GM18858 (cell line): ENCODE data around the gene COX8C.
"Not testable (repeated sequence)": the region's sequence is repeated elsewhere in the genome, so short reads cannot be mapped to it uniquely, and the experiment has no call there.

ENCODE experiments used
- ATAC-seq: cut with Tn5 transposase; IDR thresholded peaks from one replicate; pipeline ENCODE4 v1.9.1; 2021; ENCODE audit not compliant: unreplicated experiment

The COX8C gene

DNA sequence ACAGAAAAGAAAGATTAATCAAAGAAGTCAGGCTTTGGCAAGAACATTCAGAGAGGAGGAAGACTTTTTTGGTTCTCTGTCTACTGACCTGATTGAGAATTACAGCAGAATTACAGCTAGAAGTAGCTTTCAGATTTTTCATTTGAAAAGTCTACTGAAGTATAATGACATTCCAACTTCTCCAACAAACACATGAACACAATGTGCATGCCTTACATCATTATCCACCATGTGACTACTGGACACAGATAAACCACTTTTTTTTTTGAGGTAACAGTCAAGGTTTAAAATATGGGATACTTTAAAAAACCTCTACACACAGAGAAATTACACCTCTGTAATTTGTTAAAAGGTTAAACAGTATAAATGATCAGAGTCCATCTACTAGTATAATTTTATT is 26.5 kb upstream of the COX8C start:
- no peak for ATAC-seq

DNA sequence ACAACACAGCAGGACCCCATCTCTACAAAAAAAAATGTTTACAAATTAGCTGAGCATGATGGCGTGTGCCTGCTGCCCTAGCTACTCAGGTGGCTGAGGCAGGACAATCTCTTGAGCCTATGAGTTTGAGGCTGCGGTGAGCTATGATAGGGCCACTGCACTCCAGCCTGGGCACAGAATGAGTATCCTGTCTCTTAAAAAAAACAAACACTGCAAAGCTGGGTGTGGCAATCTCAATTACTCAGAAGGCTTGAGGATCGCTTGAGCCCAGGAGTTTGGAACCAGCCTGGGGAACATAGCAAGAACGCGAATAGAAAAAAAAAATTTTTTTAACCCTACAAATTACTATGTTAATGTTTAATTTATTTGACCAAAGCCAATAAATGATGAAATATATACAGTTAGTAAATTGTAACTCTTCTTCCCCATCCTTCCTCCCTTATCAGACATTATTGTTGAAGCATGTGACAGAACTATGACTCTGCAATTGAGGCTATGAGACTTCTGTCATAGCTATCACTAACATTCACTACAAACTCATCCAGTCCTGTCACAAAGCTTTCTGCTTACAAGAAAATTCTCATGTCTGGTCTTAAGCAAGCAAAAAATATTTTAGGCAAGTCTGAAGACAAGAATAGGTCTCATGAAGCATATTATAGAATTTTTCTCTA is 23.9 kb upstream of the COX8C start:
- no peak for ATAC-seq

DNA sequence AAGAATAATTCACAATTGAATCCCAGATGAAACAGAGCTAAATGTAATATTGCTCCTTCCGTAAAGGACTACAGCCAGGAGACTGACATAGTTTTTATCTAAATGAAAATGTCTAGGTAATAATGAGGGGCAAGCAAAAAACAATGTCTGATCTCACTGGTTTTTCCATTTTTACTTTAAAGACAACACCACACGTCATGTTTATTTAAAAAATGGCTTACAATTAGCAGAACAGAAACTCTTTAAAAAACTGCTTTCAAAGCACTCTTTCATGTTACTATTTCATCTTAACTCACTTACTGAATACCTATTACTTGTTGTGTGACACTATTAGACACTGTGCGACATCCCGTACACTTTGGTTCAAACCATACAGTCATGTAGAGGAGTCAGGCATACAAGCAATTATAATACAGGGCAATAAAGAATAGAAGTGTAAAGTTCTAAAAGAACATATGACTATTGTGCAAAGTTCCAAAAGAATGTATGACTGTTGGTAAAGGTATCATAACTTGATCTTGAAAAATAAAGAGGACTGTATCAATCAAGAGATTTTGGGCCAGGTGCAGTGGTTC is 23.3 kb upstream of the COX8C start:
- ATAC-seq, result no peak

DNA sequence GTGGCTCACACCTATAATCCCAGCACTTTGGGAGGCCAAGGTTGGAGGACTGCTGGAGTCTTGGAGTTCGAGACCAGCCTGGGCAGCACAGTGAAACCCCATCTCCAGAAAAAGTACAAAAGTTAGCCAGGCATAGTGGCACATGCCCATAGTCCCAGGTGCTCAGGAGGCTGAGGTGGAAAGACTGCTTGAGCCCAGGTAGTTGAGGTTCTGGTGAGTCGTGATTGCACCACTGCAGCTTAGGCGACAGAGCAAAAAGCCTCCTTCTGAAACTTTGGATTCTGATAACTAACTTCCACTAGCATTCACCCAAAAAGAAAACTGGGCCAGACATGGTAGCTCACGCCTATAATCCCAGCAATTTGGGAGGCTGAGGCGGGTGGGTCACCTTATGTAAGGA is 20.8 kb upstream of the COX8C start:
- no peak for ATAC-seq

DNA sequence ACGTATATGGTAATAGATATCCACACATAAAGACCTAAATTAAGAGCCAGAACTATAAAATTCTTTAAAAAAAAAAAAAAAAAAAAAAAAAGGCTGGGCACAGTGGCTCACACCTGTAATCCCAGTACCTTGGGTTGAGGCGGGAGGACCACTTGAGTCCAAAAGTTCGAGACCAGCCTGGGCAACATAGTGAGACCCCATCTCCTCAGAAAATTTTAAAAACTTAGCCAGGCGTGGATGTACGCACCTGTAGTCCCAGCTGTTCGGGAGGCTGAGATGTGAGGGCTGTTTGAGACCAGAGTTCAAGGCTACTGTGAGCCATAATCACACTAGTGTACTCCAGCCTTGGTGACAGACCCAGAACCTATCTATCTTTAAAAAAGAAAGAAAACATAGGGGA is 18.4 kb upstream of the COX8C start:
- ATAC-seq, result no peak

DNA sequence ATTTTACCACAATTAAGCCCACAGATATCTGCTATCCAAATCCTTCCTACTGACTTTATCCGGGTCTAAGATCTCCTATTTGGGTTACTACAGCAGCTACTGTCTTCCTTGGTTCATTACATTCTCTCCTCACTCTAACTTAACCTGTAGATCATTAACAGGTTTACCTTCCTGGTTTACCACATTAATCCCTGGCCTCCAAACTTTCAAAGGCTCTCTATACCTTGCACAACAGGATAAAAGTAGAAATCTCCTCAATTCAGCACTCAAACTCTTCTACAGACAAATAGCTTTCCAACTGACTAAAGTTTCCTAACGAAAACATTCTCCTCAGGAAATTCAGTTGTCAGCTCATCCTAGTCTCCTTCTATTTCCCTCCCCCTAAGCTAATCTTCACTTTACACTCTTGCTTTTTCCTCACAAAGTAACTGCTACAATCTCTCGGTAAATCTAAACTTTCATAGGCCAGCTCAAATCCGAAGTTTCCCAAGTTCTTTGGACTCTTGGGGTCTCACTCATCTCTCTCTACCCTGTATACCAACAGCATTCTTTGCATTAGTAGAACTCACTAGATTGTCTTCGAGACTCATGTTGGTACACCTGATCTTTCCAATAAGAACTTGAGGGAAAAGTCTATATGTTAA is 16.9 kb upstream of the COX8C start:
- no peak for ATAC-seq

DNA sequence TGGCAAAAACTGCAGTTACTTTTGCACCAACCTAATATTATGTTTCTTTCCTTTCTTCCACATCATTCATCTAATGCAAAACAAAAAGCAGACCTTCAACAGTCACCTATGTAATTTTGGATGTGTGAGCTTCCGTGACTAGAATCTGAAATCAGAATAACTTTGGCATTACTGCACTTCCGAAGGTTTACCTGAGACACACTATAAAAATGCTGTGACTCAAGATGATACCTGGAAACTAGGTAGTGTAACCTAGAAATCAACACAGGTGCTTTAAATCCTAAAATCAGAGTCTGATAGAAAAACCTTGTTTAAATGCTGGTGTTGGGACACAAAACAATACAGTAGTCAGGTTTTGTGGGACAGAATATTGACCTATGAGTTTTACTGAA is 16.4 kb upstream of the COX8C start:
- ATAC-seq, result no peak

DNA sequence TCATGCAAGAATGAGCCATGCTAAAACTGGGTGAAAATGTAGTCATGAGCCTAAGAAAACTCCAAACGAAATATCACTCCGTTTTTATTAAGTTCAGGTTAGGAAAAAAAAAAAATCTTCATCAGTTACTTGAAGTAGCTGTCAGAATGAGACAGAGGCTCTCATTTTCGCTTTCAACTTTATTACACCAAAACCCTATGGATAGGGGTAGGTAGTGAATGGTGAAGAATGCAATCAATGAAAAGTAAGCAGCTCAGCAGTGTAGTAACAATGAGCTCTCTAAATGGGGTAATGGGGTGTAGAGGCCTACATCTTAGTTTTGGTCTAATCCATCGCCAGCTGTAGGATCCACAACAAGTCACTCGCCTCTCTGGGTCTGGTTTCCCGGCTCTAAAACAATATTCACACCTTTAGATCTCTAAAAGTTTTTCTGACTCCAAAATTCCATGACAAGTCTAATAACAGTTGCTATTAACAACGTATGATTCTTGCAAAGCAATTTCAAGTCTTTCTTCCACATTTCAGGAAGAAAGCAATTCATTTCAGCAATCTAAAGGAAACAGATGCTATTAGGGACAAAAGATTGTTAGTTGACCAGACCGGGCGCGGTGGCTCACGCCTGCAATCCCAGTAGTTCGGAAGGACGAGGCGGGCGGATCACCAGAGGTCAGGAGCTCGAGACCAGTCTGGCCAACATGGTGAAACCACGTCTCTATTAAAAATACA is 15.8 kb upstream of the COX8C start:
- no peak for ATAC-seq

DNA sequence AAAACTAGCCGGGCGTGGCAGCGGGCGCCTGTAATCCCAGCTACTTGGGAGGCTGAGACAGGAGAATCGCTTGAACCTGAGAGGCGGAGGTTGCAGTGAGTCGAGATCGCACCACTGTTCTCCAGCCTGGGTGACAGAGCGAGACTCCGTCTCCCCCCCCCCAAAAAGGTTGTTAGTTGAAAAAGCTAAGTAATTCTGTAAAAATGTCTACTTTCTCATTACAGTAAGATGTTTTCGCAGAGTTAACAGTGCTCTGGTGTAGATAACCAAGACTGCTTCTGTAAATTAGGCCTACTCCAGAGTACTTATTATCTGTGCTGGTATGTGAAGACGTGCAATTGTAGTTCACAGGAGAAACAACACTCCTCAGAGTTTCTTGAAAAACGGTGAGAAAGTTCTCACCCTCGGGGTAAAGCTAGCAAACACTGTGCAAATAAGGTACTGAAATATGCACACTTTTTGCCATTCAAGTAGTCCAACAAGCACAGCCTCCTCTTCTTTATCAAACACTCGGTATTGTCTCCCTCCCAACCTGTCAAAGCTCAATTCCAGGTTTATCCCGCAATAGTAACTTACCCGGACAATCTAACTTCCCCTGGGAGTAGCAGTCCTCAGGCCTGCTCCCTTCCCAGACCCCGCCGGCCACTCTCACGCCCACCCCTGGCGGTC is 15.1 kb upstream of the COX8C start:
- peak; percentile 4 for ATAC-seq

DNA sequence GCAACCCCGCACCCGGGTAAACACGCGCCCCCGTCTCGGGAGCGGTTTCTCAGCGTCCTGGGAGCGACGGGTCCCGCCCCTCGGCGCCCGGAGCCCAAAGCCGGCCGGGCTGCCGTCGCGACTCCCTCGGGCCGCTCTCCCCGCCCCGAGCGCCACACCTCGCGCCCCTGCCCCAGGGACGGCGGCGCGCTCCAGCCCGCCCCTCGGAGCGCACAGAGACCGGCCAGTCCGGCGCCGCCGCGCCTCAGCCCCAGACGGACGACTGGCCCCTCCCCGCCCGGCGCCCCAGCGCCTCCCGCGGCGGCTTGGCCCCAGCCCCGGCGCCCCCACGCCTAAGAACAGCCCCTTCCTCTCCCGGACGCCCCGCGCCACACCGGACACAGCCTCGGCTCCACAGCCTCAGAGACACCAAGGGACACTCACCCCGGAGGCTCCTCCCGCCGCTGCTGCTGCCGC is 14.6 kb upstream of the COX8C start:
- peak; percentile 34 for ATAC-seq

DNA sequence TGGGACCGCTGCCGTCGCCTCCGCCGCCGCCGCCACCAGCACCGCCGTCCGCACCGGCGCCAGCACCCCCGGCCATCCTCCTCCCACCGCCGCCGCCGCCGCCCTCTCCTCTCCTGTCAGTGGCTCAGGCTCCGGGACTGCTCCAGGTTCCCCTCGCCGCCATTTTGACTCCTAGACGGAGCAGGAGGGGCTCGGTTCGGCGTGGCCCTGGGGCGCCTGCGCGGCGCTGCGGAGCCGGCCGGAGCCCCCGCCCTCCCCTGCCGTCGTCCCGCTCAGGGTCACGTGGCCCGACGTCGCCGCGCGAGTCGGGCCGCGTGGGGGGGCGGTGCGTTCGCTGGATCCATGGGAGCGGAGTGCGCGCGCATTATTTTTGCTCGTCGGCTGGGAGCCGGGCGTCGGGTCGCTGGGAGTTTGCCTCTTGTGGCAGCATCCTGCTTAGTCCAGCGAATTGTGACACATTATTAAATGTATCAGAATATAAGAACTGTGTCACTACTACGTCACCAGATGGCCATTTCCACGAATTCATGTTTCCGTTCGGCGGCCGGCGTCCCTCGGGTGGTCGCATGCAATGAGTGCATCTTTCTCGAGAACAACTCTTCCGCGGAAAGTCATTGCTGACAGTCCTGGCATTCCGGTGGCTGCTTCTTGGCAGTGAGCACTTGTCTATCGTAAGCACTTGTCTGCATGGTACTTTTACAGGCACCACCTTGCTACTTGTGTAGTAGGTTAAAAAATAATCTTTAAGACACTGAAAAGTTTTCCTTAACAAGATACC is 13.9 kb upstream of the COX8C start, which contains the start of gene BTBD7:
TSS of gene BTBD7 (minus strand) at position 184 of the 778 bp plus-strand sequence. CDS start 36,985 bp downstream, outside the sequence.
- peak; percentile 57 for ATAC-seq

GRCh38 chr14:93333631-93334103 is 13.3 kb upstream of the COX8C start:
- no peak for ATAC-seq

DNA sequence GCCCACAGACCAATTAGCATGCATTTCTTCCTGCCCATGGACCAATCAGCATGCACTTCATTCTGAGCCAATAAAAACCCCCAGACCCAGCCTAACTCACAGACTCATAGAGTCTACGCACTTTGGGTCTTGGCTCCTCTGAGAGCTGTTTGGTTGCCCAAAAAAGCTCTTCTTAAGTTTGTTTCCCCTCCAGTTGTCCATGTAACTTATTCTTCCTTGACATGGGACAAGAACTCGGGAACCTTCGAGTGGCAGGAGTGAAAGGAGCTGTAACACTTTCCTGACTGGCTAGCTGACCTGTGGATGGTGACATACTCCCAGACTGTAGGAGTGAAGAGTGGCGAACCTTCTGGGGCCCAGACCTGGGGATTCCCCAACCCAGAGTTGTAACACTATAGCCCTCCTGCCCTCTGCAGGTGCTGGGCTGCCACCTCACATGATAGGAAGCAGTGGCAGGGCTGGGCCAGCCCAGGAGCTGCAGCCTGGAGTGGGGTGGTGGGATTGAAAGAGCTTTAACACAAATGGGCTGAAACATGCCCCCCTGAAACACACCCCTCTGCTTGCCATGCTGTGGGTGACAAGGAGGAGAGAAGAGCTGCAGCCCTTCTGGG is 9.7 kb upstream of the COX8C start:
- ATAC-seq, result no peak

DNA sequence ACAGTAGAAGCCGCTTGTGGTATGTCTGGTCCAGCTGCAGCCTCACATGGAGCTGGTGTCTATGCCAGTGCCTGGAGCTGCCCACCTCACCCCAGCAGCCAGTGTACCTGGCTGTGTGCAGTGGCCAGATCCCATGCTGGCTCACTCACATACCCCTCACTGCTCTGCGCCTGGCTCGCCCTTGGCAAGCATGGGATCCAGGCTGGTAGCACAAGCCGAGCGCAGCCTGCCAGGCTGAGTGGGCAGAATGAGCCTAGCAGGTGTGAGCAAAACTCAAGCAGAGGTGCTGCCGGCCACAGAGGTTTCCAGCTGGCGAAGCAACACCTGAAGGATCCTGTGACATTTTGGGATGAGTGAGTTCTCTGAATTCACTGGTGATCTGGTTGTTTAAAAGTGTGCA is 9.1 kb upstream of the COX8C start:
- no peak for ATAC-seq

DNA sequence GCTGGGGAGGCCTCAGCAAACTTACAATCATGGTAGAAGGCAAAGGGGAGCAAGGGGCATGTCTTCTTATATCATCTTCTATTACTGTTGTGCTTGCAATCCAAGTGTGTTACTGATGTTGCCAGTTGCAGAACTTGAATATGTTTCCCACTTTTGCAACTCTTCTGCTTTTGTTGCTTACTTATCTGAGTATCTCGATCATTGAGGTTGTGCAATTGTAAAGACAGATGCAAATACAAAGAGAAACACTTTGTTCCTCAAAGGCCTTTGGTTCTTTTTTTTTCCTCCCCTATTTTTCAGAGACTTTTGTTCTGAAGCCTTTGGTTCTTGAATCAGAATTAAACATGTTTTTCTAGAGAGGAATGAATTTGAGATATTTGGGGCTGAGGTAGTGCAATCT is 3.7 kb upstream of the COX8C start:
- no peak for ATAC-seq

DNA sequence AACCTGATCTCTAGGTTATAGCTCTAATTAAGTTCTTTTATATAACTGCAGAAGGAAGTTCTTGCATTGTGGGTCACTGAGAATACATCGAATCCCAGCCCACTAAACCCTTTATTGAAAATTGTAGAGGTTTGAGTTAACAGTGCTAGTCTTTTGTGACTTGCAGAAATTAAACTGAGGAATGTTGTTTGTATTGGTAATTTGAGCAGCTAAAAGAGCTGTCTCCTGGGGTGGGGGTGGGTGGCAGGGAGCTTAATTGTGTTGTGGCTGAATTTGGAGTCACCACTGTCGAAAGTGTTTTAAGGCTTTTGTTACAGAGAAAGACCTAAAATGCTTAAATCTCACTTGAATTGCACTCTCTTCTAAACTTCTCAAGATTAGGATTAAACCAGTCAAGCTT is 3.2 kb upstream of the COX8C start:
- ATAC-seq, result no peak

DNA sequence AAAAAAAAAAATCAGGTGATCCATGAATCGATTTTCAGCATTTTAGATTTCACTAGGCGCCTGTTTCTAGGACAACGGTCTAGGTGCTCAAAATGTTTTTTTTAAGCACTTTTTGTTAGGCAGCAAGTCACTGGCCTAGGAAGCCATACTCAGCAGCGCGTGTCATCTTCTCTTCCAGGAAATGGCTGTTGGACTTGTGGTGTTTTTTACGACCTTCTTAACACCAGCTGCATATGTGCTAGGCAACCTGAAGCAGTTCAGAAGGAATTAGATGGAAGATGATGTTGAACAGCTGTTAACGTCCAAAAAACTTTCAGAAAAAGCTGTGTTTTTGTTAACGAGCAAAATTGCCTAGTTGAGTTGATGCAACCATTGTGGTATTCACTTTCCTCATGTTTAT is 868 bp downstream of the COX8C start:
- no peak for ATAC-seq

- no peak for ATAC-seq
Observed at GRCh38 chr14:93348292-93348691, 1.3 kb downstream of the COX8C start.

DNA sequence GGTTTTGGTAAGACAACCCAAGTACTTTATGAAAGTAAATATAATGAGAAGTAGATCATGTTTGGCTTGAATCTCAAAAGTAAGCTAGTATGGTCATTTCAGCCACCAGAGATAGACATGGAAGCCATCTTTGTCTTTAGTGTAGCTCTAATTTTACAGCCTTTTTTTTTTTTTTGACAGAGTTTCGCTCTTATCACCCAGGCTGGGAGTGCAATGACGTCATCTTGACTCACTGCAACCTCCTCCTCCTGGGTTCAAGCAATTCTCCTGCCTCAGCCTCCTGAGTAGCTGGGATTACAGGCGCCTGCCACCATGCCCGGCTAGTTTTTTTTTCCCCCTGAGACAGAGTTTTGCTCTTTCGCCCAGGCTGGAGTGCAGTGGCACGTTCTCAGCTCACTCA is 7.9 kb downstream of the COX8C start:
- not testable (repeated sequence) for ATAC-seq
